HG03575 (cell line): Measurements from ENCODE around the gene GOLPH3.
"Not testable (repeated sequence)": the region's sequence is repeated elsewhere in the genome, so short reads cannot be mapped to it uniquely, and the experiment has no call there.

ENCODE experiments used
- ATAC-seq: cut with Tn5 transposase; IDR thresholded peaks from one replicate; pipeline ENCODE4 v1.9.1; 2021; ENCODE audit not compliant: unreplicated experiment, insufficient number of reproducible peaks, low FRiP score; ENCODE audit errors: extremely low read depth

GOLPH3 gene

DNA sequence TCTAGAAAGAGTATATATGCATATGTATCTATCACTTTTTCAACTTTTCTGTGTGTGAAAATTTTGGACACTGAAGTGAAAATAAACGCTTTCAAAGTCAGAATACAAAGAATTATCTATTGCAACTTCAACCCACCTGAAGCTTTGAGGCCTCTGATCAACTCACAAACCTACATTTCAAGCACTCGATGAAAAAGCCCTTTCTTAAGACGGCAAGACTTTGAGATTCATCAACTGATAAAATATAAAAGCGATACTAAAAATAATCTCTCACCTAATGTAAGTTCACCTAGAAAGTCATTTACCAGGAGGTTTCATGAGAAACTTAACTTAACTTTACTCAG is 1.2 kb downstream of the GOLPH3 start:
- ATAC-seq, result no peak

GRCh38 chr5:32172186-32172911 is 1.8 kb downstream of the GOLPH3 start:
- ATAC-seq, result not testable (repeated sequence)

DNA sequence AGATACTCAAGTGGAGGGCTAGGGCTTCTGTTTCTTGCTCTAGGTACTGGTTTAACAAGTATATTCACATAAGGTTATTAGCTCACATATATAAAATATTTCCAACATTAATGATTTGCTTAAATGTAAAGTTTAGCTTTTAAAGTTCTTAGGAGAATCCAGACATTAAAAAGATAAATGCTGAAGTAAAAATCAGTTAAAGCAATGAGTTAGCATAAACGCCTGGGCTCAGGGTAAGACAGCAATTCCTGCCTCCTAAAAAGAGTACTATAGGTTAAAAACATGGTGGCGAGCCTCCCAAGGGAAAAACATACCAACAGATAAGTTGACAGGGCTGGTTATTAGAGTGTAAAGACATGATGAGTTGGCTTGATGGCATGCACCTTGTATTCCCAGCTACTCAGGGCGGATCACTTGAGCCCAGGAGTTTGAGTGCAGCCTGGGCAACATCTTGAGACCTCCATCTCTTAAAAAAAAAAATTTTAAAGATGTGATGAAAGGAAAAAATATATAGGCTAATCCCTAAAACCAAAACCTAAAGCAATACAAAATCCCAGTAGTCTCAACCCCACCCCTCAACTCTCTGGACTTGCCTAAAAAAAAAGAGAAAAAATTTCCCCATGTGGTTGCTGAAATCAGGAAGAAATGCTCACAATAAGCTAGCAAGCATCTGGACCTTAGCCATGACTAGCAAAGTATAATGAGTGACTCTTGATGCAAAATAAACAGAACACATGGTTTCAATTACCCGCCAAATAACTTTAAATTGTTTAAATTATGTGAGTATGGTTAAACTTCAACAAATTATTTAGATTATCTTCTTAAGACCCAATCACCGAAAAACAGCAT is 3.6 kb downstream of the GOLPH3 start:
- no peak for ATAC-seq

DNA sequence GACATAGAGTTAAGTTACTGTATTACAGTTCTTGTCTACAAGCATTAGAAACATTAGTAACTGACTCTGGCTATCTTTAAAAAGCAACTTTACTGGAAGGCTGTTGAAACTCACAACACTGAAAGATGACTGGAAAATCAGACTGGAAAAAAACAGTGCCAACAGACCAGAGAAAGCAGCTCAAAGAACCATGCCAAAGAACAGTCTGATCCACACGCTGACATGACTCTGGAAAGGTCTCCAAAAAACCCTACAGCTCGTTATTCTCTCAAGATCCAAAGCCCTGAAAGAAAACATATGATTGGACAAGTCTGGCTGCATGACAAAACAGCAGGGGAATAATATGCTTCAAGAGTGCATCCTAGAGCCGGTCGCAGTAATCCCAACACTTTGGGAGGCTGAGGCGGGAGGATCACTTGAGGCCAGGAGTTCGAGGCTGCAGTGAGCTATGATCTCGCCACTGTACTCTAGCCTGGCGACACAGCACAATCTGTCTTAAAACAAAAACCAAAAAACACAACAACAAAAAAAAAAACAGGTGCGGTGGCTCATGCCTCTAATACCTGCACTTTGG is 5.6 kb downstream of the GOLPH3 start:
- ATAC-seq, result no peak

- ATAC-seq, result no peak
These were observed 8.5 kb downstream of the GOLPH3 start for GRCh38 chr5:32165597-32165996.

DNA sequence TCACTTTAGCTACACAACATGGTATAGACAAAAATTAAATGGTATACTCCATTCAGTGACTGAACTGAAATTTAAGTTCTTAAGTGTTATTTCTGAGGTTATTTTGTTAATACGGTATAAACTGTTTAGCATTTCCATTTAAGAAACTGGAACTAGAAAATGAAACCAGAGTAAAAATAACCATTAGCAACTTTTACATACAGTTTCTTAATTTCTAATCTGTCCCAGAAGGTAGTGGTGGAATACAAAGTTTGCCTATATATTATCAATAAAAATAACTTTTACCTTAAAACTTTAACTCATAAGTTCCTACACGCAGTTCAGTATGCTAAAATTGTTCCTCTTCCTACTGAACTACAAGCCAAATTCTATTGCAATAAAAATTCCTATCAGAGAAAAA is 10.3 kb downstream of the GOLPH3 start:
- no peak for ATAC-seq

DNA sequence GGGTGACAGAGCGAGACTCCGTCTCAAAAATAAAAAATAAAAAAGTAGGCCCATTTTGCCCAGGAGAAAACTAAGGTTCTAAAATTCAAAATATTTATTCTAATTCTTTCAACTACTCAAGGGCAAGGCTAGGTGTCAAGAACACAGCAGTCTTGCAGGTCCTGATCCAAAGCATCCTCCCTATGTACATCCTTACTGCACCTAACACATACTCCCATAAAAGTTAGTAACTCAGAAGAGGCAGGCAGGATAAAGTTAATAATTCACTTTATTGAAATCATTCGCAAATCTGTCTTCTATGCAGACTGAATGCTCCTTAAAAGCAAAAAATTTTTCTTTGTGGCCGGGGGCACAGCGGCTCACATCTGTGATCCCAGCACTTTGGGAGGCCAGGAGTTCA is 11.1 kb downstream of the GOLPH3 start:
- no peak for ATAC-seq

DNA sequence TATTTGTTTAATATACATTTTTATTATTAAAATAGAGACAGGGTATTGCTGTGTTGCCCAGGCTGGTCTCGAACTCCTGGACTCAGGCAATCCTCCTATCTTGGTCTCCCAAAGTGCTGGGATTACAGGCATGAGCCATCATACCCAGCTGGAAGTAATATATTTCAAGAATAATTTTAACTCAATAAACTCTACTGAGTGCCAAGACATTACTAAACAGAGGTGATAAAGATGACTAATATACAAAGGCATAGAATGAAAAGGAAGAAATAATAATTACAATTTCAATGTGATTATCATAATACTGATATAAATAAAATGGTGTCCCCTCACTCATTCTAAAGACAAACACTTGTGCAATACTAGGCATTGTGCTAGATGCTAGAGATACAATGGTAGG is 13.9 kb downstream of the GOLPH3 start:
- ATAC-seq, result no peak

- no peak for ATAC-seq
These were observed 14.6 kb downstream of the GOLPH3 start for GRCh38 chr5:32159328-32160072.

GRCh38 chr5:32158679-32158975 is 15.5 kb downstream of the GOLPH3 start:
- ATAC-seq, result no peak

- no peak for ATAC-seq
These were observed 17.0 kb downstream of the GOLPH3 start for GRCh38 chr5:32157078-32157477.

DNA sequence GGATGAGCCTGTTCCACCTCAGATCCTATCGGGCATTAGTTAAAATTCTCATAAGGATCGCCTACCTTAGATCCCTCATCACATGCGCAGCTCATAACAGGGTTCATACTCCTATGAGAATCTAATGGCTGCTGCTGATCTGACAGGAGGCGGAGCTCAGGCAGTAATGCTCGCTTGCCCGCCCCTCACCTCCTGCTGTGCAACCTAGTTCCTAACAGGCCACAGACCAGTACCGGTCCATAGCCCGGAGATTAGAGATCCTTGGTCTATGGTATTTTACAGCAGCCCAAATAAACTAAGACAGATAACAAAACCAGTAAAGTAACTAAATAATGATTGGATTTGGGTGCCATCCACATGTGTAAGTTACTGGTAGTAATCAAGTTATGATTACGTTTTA is 17.5 kb downstream of the GOLPH3 start:
- ATAC-seq, result no peak

DNA sequence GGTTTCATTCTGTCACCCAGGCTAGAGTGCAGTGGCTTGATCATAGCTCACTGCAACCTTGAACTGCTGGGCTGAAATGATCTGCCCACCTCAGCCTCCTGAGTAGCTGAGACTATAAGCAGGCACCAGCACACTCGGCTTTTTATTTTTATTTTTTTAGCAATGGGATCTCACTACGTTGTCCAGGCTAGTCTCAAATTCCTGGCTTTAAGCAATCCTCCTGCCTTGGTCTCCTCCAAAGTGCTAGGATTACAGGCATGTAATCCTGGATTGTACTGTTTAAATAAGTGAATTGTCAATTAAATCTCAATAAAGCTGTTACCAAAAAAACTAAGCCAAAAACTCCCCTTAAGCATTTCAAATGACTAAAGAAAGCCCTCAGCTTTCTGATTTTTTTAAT is 18.9 kb downstream of the GOLPH3 start:
- no peak for ATAC-seq

GRCh38 chr5:32153723-32154122 is 20.4 kb downstream of the GOLPH3 start:
- no peak for ATAC-seq

- ATAC-seq, result no peak
These were observed 22.9 kb downstream of the GOLPH3 start for GRCh38 chr5:32151198-32151597.

DNA sequence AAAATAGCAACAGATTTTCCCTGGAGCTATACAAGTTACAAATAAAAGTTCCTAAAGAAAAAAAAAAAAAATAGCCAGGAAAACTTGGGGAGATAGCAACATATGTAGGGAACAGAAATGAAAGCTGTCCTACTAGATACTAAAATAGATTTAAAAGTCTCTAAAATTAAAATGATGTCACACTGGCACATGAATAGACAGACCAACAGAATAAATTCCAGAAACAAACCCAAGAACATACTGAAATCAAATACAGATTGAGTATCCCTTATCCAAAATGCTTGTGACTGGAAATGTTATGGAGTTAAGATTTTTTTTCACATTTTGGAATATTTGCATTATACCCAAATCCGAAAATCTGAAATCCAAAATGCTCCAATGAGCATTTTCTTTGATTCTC is 23.8 kb downstream of the GOLPH3 start:
- no peak for ATAC-seq

DNA sequence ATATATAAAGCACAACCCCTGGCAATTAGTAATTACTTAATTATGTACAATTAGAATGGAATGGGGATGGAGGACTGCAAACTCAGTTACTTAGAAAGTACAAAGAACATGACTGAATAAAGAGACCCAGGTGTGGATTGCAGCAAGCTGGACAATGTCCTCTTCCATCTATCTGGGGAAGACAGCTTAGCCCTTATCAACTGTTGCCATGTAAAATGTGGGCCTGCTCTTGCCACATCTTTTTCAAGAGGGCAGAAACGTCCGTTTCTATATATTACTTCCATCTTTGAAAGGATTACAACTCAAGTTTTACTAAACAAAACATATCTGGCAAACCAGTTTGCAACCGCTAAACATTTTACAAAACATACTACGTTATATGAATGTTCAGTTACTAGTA is 26.2 kb downstream of the GOLPH3 start:
- ATAC-seq, result no peak

DNA sequence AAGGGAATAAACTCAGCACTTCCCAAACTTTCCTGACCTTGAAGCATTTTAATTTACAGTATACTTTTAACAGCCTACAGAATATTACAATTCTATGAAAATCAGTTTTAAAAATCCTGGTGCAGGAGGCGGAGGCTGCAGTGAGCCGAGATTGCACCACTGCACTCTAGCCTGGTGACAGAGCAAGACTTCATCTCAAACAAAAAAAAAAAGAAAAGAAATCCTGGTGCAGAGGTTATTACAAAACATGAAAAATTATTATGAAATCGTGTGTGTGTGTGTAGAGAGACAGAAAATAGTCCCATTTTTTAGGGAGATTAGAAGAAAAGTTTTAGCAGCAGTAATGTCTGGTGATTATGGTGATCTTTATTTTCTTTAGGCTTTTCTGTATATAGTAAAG is 26.9 kb downstream of the GOLPH3 start:
- ATAC-seq, result no peak

GRCh38 chr5:32145378-32145777 is 28.7 kb downstream of the GOLPH3 start:
- ATAC-seq, result no peak
